KG1 (cell line): ENCODE measurements around the gene TRIM28.
"Not testable (repeated sequence)": the region's sequence is repeated elsewhere in the genome, so short reads cannot be mapped to it uniquely, and the experiment has no call there.

ENCODE experiments used
- DNase-seq: peaks from one replicate; lab custom pipeline; 2025; lab: John Stamatoyannopoulos, UW

TRIM28 gene

DNA sequence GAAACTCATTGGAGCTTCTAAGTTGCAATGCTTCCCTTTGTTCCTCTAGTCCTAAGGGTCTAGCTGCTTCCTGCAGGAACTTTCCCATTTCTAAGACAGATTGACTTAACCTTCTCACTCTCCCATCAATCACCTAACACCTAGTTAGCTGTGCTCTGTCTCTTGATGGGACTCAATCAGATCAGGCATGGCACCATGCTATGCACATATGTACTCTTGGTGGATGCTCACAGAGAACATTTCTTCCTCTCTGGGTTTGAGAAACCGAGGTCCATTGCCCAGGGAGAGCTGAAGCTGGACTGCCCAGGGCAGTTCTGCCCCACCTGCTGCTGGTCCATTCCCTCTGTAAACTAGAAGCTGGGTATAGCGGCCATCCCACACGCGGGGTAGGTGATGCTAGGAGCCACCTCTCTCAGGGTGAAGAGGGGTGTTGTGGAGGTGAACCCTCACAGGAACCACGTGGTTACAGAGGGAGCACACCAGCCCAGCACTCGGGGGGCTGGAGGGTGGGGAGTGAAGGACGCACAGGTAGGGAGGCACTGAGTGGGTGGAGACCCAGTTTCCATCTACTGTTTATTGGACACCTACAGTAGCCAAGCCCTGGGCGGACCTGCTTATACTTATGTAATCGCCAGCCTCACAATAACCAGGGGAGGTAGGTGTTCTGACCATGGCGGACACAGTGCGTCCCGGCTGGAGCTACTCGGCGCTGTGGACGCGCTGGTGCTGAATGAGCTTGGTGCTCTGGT lies 17.7 kb downstream of the TRIM28 start:
- no peak for DNase-seq

DNA sequence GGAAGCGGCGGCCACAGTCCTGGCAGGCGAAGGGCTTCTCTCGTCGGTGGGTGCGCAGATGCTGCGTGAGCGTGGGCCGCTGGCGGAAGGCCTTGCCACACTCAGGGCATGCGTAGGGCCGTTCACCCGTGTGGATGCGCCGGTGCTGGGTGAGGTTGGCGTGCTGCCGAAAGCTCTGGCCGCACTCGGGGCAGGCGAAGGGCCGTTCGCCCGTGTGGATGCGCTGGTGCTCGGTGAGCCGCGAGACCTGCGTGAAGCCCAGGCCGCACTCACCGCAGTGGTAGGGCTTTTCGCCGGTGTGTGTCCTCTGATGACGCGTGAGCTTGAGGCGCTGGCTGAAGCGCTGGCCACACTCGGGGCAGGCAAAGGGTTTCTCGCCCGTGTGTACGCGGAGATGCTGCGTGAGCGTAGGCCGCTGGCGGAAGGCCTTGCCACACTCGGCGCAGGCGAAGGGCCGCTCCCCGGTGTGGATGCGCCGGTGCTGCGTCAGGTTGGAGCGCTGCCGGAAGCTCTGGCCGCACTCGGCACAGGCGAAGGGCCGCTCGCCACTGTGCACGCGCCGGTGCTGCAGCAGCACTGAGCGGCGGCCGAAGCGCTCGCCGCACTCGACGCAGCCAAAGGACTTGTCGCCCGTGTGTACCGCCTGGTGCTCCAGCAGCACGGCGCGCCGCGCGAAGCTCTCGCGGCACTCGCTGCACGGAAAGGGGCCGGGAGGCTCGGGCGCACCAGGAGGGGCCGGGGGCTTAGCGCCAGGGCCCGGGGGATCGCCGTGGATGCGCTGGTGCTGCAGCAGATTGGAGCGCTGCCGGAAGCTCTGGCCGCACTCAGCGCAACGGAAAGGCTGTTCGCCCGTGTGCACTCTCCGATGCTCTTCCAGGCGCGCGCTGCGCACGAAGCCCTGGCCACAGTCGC lies 18.5 kb downstream of the TRIM28 start:
- DNase-seq: no peak

DNA sequence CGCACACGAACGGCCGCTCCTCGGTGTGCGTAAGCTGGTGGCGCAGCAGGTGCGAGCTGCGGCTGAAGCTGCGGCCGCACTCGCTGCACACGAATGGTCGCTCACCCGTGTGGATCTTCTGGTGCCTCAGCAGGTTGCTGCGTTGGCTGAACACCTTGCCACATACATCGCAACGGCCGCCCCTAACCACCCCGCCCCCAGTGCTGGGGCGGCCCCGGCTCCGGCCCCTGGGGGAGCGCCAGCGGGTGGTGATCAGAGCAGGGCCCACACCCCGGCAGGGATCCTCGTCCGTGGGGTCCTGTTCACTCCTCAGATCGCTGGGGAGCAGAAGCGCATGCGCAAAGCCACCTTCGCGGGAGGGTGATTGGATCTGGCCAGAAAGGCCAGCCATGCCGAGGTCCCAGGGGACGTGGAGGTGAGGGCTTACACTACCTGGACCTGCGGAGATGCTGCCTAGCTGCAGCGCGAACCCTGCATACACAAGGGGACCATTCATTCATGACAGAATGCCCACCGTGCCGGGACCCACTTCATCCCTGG lies 19.2 kb downstream of the TRIM28 start:
- no peak for DNase-seq

DNA sequence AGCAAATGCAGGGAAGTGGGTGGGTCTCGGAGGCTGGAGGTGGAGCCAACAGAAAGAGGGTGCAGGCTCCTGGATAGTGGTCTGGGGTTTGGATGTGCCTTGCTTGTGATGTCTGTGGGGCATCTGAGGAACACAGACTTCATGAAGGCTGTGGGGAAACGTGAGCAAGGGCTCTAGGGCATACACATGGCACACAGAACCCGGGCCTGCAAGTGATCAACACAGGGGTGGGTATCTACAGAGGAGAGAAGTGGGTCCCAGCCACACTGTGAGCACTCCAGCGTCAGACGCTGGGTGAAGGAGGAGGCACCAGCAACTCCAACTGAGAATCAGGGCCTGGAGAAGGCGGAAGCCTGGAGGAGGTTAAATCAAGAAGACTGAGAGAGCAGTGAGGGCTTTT lies 20.0 kb downstream of the TRIM28 start:
- DNase-seq: no peak

DNA sequence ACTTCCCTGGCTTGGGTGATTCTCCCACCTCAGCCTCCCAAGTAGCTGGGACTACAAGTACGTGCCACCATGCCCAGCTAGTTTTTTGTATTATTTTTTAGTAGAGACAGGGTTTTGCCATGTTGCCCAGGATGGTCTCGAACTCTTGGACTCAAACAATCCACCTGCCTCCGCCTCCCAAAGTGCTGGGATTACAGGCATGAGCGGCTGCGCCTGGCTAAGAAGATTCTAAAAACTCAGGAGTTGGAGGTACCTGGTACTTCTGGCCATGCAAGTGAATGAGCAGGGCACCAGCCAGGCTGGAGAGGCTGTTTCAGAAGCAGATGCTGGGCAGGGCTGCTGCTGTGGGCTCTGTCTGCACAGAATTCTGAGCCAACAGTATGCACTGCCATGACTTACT lies 23.1 kb downstream of the TRIM28 start:
- no peak for DNase-seq

DNA sequence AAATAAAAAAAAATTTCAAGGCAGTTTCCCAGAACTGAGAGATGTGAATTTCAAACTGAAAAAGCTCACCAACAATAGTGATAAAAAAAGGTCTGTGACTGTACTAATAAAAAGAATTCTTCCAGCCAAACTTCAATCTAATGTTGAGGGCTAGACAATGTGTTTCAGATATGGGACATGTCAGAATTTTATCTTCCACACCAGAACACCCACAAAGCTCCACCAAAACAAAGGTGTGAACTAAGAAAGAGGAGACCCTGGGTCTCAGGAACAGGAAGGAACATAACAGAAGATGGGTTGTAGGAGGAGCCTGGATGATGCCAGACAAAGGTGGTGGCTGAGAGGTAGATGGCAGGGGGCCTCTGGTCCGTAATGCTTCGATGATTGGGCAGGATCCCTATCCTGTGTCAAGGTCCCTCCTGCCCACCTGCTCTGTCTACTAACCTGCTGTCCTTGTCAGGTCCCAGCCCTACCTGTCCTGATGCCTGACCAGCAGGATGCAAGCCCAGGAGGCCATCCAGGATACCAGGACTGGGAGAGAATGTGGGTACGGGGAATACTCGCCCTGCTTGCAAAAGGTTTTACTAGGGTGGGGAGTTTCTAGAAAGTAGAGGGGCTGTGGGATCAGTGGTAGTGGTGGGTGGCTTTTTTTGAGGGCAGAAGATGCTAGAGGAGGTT lies 24.7 kb downstream of the TRIM28 start:
- DNase-seq: no peak

DNA sequence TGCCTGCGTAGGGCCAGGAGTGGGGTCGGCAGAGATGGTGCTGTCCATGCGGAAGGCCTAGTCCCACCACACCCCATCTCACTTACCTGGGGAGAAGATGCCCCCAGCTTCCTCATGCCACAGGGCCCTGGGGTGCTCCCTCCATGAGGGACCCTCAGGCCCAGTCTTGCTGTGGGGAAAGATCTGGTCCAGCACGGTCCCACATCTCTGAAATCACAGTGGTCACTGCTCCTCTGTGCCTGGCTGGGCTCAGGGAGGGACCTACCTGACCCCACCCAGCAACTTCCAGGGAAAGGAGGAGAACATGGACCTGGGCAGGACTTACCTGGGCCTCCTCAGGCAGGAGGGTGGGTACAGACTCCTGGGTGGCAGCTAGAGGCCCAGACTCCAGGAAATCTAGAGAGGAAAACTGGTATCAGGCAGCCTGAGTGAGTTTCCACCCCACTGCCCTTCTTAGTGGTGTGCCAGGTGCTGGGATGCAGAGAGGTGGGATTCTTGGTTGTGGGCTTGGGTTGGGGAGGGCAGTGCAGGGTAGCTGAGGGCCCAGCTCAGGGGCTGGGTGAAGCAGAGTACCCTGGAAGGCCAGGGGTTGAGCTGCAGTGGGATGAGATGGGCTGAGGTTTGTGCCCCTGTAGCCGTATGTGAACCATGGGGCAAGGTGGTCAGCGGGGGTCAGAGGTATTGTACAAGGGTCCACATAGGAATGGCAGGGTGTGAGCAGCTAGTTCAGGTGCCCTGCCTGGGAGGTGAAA lies 25.5 kb downstream of the TRIM28 start:
- DNase-seq: no peak

DNA sequence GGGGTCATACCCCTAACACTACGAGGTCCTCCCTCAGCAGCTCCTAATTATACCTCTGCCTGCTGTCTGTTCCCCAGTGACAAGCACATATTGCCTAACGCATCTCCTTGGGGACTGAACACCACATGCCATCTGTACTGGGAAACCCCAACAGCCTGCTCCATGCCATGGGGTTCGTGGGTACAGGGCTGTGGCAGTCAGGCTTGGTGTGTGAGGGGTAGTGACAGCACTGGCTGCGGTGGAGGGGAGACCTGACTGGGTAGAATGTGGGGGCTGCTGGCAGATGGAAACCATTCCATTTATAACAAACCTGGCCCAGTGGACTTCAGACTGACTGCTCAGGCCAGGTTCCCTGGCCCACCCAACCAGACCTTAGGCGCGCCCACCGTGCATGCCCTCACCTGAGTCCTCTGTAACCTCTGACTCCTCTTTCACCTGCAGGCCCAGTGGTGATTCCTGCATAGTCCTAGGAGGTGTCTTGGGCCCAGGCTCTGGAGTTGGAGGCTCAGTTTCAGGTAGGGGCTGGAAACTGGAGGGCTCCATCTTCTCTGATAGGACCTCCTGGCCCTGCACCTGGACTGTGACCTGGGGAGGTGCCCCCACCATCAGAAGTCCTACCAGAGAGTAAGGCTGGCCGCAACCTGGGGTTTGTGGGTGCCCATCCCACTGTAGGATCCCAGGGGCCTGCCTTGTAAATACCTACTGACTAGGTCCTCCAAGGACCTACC lies 26.2 kb downstream of the TRIM28 start:
- no peak for DNase-seq

DNA sequence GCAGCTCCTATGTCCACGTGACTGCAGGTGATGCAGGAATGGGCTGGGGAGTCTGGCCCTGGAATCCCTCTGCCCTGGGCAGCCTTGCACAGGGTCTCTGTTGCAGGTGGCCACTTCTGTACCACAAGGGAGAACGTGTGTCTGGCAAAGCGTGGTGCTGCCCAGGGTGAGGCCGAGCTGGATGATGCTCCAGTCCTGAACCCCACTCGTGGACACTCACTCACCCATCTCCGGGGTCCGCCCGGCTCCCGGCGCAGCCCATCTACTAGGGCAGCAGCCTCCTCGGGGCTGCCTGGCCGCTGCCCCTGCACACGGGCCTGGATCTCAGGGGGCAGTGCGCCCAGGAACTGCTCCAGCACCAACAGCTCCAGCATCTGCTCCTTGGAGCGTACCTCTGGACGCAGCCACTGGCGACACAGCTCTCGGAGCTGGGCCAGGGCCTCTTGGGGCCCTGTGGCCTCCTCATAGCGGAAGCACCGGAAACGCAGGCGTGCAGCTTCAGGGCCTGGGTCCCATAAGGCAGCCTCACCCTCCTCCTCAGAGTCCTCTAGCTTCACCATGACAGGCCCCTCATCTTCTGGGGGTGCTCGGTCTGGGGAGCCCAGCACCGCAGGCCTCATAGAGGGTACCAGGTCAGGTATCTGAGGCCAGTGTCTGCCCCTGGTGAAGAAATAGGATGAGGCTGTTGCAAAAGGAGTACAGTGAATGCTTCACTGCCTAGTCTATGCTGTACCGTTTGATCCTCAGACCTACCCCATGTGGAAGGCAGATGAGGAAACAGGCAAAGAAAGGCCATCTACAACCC lies 27.1 kb downstream of the TRIM28 start:
- no peak for DNase-seq

DNA sequence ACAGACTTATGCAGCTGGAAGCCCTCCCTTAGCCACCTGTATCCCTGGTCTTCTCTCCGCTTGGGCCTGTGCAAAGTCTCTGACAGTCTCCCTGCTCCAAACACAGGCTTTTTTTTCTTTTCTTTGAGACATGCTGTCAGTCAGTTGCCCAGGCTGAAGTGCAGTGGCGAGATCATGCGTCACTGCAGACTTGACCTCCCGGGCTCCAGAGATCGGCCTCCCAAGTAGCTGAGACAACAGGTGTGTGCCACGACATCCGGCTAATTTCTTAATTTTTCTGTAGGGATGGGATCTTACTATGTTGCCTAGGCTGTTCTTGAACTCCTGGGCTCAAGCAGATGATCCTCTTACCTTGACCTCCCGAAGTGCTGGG lies 27.7 kb downstream of the TRIM28 start:
- DNase-seq: no peak

DNA sequence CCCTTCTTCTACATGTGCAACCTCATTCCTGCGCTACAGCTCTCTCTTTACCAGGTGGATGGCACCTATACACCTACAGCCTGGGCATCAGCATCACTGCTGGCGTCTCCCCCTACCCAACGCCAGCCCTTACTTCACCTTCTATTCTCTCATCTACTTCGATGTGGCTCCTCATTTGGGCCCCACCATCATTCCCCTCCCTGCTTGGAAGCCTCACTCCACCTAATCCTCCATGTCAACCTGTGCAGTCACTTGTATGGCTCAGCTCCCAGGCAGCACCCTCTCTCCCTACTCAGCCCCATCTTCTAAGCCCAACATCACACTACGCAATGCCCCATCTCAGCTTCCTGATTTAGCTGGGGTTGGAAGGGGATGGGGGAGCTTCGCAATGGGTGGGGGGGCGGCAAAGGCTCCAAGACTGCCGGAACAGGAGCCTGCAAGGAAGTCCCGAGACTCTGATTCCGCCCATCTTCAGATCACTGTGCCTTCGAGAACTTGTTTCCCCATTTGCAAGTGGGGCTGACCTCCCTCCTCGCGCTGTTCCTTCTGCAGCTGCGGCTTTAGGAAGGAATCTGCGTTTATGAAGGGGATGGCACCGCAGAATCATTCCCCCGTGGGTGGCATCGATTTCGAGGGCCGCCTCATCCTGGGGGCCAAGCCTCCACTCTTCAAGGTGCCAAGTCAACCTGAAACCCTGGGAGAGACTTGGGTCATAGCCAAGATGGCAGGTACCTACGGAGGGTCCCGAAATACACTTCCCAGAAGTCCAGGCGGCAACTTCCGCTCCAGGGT lies 28.4 kb downstream of the TRIM28 start:
- DNase-seq: no peak

DNA sequence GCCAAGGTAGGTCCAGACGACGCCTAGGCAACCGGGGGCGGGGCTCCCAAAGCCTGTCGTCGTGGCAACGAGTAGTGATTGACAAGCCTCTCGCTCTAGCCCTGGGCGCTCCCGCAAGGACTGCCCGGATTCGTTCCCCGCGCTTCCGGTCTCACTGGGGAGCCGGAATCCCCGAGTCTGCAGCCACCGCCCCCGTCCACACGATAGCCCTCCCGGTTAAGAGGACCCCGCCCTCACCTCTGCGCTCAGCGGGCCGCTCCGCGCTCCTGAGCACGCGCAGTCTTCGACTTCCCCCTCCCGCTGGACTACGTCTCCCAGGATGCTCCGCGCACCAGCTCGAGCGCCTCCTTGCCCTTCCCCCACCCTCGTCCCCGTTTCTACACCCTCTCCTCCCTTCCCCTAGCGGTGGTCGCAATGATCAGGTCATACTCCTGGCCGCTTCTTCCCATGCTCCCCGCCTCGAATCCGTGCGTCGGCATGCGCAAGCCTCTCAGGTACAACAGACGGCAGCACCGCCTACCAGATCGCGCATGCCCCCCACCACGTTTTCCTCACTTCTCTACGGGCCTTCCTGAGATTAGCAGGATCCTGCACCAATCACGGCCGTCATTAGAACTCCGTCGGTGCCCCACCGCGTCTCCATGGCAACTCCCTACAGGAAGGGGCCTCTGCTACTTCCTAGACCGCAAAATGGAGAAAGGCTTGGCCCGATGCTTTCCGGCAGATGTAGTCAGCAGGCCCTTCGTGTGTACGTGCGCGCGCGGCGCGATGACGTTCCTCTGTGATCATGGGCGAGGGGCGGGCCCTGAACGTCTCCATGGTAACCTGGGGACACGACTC lies 29.2 kb downstream of the TRIM28 start, which contains the start of gene MZF1:
MZF1 (minus strand) TSS at position 518 of the 840 bp plus-strand sequence. CDS start 1,946 bp downstream, outside the sequence.
- no peak for DNase-seq

DNA sequence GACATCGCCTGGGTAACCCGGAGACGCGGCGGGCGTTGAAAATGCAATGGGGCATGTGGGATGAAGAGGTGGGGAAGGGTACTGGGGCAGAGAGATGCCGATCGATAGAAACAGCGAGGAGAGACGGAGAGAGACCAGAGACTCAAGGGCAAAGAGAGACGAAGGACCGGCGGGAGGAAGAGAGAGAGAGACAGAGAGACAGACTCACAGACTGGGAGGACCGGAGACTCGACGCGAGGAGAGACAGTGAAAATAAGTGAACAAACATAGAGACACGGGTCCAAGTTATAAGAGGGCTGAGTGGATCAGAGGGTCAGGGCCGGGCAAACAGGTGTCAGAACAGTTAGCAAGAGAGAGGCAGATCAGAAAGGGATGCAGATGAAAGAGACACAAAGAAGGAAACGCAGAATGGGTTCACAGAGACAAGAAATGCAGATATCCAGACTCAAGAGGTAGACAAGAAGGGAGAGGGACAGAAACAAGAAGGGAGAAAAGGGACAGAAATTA lies 29.8 kb downstream of the TRIM28 start:
- no peak for DNase-seq

DNA sequence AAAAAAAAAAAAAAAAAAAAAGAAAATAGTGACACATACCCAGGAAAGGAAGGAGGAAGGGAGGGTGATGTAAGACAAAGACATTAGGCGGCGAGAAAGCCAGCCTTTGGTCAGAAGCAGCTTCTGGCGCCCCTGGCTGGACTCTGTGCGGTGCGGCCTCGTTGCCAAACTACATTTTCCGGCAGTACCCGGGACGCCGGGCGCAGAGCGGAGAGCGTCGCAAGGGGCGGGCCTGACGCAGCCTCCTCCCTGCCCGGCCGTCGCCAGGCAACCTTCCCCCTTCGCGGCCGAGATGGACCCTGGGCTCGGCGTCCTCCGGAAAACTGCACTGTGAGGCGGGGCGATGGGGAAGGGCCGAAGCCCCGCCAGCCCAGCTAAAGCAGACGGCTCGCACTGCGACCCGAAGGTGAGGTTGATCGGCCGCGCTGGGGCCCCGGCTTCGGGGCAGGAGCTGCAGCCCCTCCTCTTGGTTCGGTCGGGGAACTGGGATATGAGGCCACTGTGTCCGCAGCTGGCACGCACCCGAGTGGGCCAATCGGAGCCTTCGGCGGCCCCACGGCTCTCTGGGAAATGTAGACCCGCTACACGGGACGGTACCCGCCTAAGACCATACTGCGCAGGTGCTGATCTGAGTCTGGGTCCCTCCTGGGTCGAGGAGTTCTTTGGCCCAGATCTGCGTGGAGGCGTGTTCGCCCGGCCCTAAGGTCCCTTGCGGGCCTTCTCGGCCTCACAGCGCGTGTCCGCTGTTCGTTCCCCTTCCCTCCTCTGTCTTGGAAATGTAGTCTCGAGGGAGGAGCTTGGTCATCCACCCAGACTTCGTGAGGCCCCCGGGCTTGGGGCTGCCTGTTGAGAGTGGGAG lies 31.5 kb downstream of the TRIM28 start:
- no peak for DNase-seq

DNA sequence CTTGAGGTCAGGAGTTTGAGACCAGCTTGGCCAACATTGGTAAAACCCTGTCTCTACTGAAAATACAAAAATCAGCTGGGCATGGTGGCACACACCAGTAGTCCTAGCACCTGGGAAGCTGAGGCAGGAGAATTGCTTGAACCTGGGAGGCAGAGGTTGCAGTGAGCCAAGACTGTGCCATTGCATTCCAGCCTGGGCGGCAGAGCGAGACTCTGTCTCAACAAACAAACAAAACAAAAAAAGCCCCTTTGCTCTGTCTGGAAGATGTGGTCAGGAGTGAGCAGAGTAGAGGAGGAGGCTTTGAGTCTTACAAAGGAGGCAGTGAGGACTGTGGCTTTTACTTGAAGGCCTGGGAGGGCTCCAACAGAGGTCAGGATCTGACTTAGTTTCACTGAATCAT lies 33.7 kb downstream of the TRIM28 start:
- DNase-seq: not testable (repeated sequence)

DNA sequence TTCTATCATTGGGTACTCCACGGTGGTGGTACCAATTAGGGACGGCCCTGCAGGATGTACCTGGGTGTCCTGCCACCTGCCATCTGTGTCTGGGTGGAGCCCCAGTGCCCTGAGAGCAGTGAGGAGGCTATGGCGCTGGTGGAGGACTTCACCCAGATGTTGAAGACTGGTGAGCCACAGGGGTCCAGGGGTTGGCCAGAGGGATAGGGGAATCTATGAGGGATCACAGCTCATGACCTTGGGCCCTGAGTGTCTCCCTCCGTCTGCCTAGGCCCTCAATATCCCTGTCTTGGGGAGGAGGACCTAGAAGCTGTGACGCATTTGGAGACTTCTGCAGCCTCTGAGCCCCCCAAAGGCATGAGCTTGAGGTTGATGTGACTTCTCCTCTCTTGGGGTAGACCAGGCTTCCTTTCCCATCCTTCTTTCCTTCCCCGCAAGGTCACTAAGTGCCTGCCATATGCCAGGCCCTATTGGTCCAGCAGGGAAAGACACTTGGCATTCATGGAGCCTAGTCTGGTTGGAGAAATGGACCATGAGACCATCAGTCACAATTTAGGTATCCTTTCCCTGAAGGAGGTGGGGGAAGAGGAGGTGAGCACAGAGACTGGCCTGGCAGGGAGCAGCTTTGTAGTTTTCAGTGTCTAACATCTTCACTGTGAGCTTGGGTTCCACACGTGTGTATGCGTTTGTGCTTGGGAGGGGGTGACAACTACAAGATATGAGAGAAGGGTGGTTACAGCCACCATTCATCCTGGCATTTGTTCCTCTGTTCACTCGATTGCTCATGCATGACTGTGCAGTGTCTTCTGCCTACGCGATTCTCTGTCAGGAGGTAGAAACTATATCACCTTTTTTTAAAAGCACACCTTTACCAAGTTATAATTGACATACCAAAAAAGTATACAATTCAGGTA lies 34.4 kb downstream of the TRIM28 start:
- DNase-seq: no peak
